GM21825 (cell line): Measurements from ENCODE around the gene POU2AF1.
A peak's percentile ranks its signal among the peaks of the same experiment; 100 is the strongest.
"Not testable (repeated sequence)": the region's sequence is repeated elsewhere in the genome, so short reads cannot be mapped to it uniquely, and the experiment has no call there.

ENCODE experiments used
- ATAC-seq: cut with Tn5 transposase; IDR thresholded peaks from one replicate; pipeline ENCODE4 v1.9.1; 2021; ENCODE audit warnings: mild to moderate bottlenecking, moderate library complexity; ENCODE audit not compliant: unreplicated experiment

Gene POU2AF1

GRCh38 chr11:111409915-111410314, 30.8 kb upstream of the POU2AF1 start:
- peak; percentile 52 for ATAC-seq

GRCh38 chr11:111408789-111409727, 30.0 kb upstream of the POU2AF1 start:
- no peak for ATAC-seq

- no peak for ATAC-seq
Measured at GRCh38 chr11:111407652-111408051, 28.6 kb upstream of the POU2AF1 start.

- ATAC-seq: no peak
Measured at GRCh38 chr11:111406589-111406988, 27.5 kb upstream of the POU2AF1 start.

- ATAC-seq: no peak
Measured at GRCh38 chr11:111406091-111406490, 27.0 kb upstream of the POU2AF1 start.

GRCh38 chr11:111405551-111405950, 26.5 kb upstream of the POU2AF1 start:
- no peak for ATAC-seq

GRCh38 chr11:111403051-111403726, 24.1 kb upstream of the POU2AF1 start:
- ATAC-seq: no peak

- ATAC-seq: no peak
Measured at GRCh38 chr11:111402411-111402810, 23.3 kb upstream of the POU2AF1 start.

- ATAC-seq: not testable (repeated sequence)
Measured at GRCh38 chr11:111401957-111402356, 22.9 kb upstream of the POU2AF1 start.

- ATAC-seq: no peak
Measured at GRCh38 chr11:111400595-111400994, 21.5 kb upstream of the POU2AF1 start.

- ATAC-seq: no peak
Measured at GRCh38 chr11:111399187-111400031, 20.3 kb upstream of the POU2AF1 start.

- no peak for ATAC-seq
Measured at GRCh38 chr11:111397034-111397433, 18.0 kb upstream of the POU2AF1 start.

GRCh38 chr11:111395749-111396148, 16.7 kb upstream of the POU2AF1 start:
- ATAC-seq: no peak

- no peak for ATAC-seq
Measured at GRCh38 chr11:111395081-111395480, 16.0 kb upstream of the POU2AF1 start.

- ATAC-seq: not testable (repeated sequence)
Measured at GRCh38 chr11:111394147-111394546, 15.1 kb upstream of the POU2AF1 start.

GRCh38 chr11:111393585-111393984, 14.5 kb upstream of the POU2AF1 start:
- no peak for ATAC-seq

- ATAC-seq: no peak
Measured at GRCh38 chr11:111393096-111393495, 14.0 kb upstream of the POU2AF1 start.

- no peak for ATAC-seq
Measured at GRCh38 chr11:111392552-111392951, 13.5 kb upstream of the POU2AF1 start.

- ATAC-seq: no peak
Measured at GRCh38 chr11:111391328-111392124, 12.5 kb upstream of the POU2AF1 start.

GRCh38 chr11:111388842-111389241, 9.8 kb upstream of the POU2AF1 start:
- no peak for ATAC-seq
